ENCODE data around the gene TMEM176A. TPM values are rescaled to one million over a fixed set of nuclear protein-coding genes. Genes with fewer than 3 reads are reported as not detected.

The TMEM176A gene
- total RNA-seq, 2 donors from 2014 or later = 7.6 to 27.5 TPM

DNA sequence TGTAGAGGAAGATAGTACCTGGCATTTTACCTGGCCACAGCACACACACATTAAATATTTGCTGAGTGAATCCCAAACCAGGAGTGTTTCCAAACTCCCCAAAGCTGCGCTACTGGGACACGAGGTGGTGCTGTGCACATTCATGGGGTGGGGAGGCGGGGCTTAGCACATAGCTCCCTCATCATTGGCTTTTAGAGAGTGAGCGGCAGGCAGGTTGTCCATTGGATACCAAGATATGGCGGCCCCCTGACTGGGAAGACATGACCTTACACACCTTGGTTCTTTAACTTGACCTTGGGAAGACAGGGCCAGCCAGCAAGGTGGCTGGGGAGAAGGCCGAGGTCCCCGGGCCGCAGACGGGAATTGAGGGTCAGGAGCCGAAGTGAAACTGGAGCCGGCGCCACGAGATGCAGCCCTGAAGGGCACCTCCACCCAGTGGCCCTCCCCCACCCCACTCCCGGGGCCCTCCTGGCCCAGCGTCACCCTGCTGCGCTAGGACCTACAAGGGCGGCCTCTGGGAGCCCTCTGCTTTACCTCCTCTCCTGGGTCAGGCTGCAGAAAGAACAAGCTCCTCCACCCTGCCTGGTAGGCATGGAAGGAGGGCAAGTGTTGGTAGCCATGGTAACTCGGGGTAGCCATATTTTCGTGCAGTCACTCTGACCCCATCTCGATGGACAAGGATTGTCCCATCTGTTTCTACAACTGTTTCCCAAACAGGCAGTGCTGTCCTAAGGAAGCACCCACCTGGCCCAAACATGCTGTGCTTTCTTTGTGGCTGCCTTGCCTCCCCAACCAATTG is 24.0 kb downstream of the TMEM176A start:
- ATAC-seq (no peak), DNase-seq (no peak)
- Histone ChIP-seq H3K36me3 (replicated peaks in 1 of 2; ENCODE audit: insufficient read depth in 1 of 2, low read depth in 2 of 2) (no peaks in the 10 kb centered on the region), H3K4me1 (no peaks in the 10 kb centered on the region), H3K4me3 (no peak overlapping the region), H3K27me3 (no peaks in the 10 kb centered on the region), H3K9me3 (no peaks in the 10 kb centered on the region), H3K27ac (no peak overlapping the region)
- 86 to 88% methylated on average over 12 to 20 of the region's 20 CpGs for WGBS, 2 donors
- intact Hi-C loops (cut with DNase I) = no loop called here
- TF ChIP-seq, protein P1, sequence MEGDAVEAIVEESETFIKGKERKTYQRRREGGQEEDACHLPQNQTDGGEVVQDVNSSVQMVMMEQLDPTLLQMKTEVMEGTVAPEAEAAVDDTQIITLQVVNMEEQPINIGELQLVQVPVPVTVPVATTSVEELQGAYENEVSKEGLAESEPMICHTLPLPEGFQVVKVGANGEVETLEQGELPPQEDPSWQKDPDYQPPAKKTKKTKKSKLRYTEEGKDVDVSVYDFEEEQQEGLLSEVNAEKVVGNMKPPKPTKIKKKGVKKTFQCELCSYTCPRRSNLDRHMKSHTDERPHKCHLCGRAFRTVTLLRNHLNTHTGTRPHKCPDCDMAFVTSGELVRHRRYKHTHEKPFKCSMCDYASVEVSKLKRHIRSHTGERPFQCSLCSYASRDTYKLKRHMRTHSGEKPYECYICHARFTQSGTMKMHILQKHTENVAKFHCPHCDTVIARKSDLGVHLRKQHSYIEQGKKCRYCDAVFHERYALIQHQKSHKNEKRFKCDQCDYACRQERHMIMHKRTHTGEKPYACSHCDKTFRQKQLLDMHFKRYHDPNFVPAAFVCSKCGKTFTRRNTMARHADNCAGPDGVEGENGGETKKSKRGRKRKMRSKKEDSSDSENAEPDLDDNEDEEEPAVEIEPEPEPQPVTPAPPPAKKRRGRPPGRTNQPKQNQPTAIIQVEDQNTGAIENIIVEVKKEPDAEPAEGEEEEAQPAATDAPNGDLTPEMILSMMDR (IDR thresholded peaks at IDR 0.05) = no peak
- TF ChIP-seq POLR2A (IDR thresholded peaks at IDR 0.05) = no peak

- intact Hi-C loops (cut with DNase I) = no loop called here
- H3K9me3 ChIP-seq = no peaks in the 10 kb centered on the region
- no peak for ATAC-seq
- no peaks in the 10 kb centered on the region for H3K27me3 ChIP-seq
- no peak overlapping the region for H3K4me3 ChIP-seq
- peak in 1 of 4 donors; percentile 21 for DNase-seq
- H3K36me3 ChIP-seq (replicated peaks in 1 of 2; ENCODE audit: insufficient read depth in 1 of 2, low read depth in 2 of 2) = no peaks in the 10 kb centered on the region
- 50 to 61% methylated on average over 6 of the region's 6 CpGs for WGBS, 2 donors
- H3K27ac ChIP-seq = no peak overlapping the region
- no peaks in the 10 kb centered on the region for H3K4me1 ChIP-seq
- TF ChIP-seq, protein P1 (IDR thresholded peaks at IDR 0.05) = no peak
- TF ChIP-seq POLR2A (IDR thresholded peaks at IDR 0.05) = no peak
Measured at GRCh38 chr7:150826061-150826849, 25.7 kb downstream of the TMEM176A start.

- ATAC-seq (no peak), DNase-seq (no peak)
- Histone ChIP-seq H3K9me3 (no peaks in the 10 kb centered on the region), H3K4me1 (no peaks in the 10 kb centered on the region), H3K27me3 (no peaks in the 10 kb centered on the region), H3K36me3 (replicated peaks in 1 of 2; ENCODE audit: insufficient read depth in 1 of 2, low read depth in 2 of 2) (no peaks in the 10 kb centered on the region), H3K4me3 (no peak overlapping the region), H3K27ac (no peak overlapping the region)
- intact Hi-C loops (cut with DNase I) = no loop called here
- WGBS, 2 donors = 83% methylated on average over 2 of the region's 2 CpGs
- TF ChIP-seq, protein P1 (IDR thresholded peaks at IDR 0.05) = no peak
- TF ChIP-seq POLR2A (IDR thresholded peaks at IDR 0.05) = no peak
Measured at GRCh38 chr7:150828384-150828783, 27.8 kb downstream of the TMEM176A start.

DNA sequence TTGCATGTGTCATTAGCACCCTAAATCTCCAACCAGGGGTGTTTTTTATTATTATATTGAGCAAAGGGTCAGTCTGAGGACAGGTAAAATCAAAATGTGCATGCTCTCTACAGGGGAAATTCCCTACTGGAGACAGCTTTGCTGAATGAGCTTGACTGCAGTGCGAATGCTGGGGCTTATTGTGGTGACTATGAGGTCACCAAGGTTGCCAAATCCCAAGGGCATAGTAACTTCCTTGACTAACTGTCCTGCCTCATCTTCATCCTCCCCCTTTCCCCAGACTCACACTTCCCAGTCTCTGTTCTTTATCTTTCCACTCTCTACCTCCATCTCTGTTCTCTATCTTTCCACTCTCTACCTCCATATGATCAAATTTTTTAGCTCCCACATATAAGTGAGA is 28.9 kb downstream of the TMEM176A start:
- Histone ChIP-seq H3K4me3 (no peak overlapping the region), H3K36me3 (replicated peaks in 1 of 2; ENCODE audit: insufficient read depth in 1 of 2, low read depth in 2 of 2) (no peaks in the 10 kb centered on the region), H3K4me1 (no peaks in the 10 kb centered on the region), H3K27me3 (no peaks in the 10 kb centered on the region), H3K27ac (no peak overlapping the region), H3K9me3 (no peaks in the 10 kb centered on the region)
- 56 to 71% methylated on average over 1 of the region's 1 CpG for WGBS, 2 donors
- DNase-seq (no peak), ATAC-seq (no peak)
- intact Hi-C loops (cut with DNase I) = no loop called here
- TF ChIP-seq POLR2A (IDR thresholded peaks at IDR 0.05) = no peak
- TF ChIP-seq, protein P1 (IDR thresholded peaks at IDR 0.05) = no peak

Measured in body of pancreas (tissue), 4 donors.